GM12801 (cell line): ENCODE data around the gene OR2T27.
"Not testable (repeated sequence)": the region's sequence is repeated elsewhere in the genome, so short reads cannot be mapped to it uniquely, and the experiment has no call there.

Experiments
- CTCF ChIP-seq: IDR thresholded peaks from one replicate; pipeline ENCODE4 v1.5.1; 2011; ENCODE audit warnings: control low read depth; ENCODE audit not compliant: insufficient read length; ENCODE audit errors: extremely low read depth

The OR2T27 gene

GRCh38 chr1:248655354-248655753 is at the start of gene OR2T27:
TSS of gene OR2T27 (minus strand) at chr1:248655528. CDS start at chr1:248650884, 4,644 bp downstream.
- not testable (repeated sequence) for TF ChIP-seq CTCF

GRCh38 chr1:248704606-248705005 is 49.3 kb upstream of the OR2T27 start:
- TF ChIP-seq CTCF, result no peak

GRCh38 chr1:248703674-248704073 is 48.3 kb upstream of the OR2T27 start:
- TF ChIP-seq CTCF, result no peak

GRCh38 chr1:248702714-248703113 is 47.4 kb upstream of the OR2T27 start, which contains the start of gene OR14I1:
TSS of gene OR14I1 (minus strand) at chr1:248702766.
- no peak for TF ChIP-seq CTCF

GRCh38 chr1:248699099-248699498 is 43.8 kb upstream of the OR2T27 start:
- TF ChIP-seq CTCF, result no peak

- TF ChIP-seq CTCF, result no peak
Observed at GRCh38 chr1:248697907-248698306, 42.6 kb upstream of the OR2T27 start.

- no peak for TF ChIP-seq CTCF
Observed at GRCh38 chr1:248696774-248697173, 41.4 kb upstream of the OR2T27 start.

- TF ChIP-seq CTCF, result no peak
Observed at GRCh38 chr1:248696261-248696660, 40.9 kb upstream of the OR2T27 start.
